Hepatocyte (in vitro differentiated cells): ENCODE data around the gene RPL41. TPM values are rescaled to one million over a fixed set of nuclear protein-coding genes. Genes with fewer than 3 reads are reported as not detected.
A peak's percentile ranks its signal among the peaks of the same experiment; 100 is the strongest.
"Not testable (repeated sequence)": the region's sequence is repeated elsewhere in the genome, so short reads cannot be mapped to it uniquely, and the experiment has no call there.

Experiments
- DNase-seq: peaks from one replicate; pipeline ENCODE4 v3.0.0-alpha.2; 2016; ENCODE audit warnings: low spot score
- H2AFZ ChIP-seq: fragments of 200-600 bp; sonication (generic); 2 replicates; pipeline ENCODE4 v1.6.0; 2016; ENCODE audit warnings: antibody characterized with exemption, mild to moderate bottlenecking
- H3K27ac ChIP-seq: fragments of 200-600 bp; sonication (generic); 2 replicates; pipeline ENCODE4 v1.5.1; 2016; ENCODE audit warnings: mild to moderate bottlenecking
- H3K27me3 ChIP-seq: fragments of 200-600 bp; sonication (generic); 2 replicates; pipeline ENCODE4 v1.6.1; 2016
- H3K36me3 ChIP-seq: fragments of 200-600 bp; sonication (generic); replicated peaks from 2 replicates; pipeline ENCODE4 v1.5.1; 2016; ENCODE audit warnings: low read depth; ENCODE audit not compliant: insufficient read depth
- H3K4me1 ChIP-seq: fragments of 200-600 bp; sonication (generic); 2 replicates; pipeline ENCODE4 v1.5.1; 2016; ENCODE audit warnings: mild to moderate bottlenecking, moderate library complexity; ENCODE audit not compliant: insufficient read depth
- H3K4me2 ChIP-seq: fragments of 200-600 bp; sonication (generic); 2 replicates; pipeline ENCODE4 v1.6.0; 2016
- H3K4me3 ChIP-seq: fragments of 200-600 bp; sonication (generic); 2 replicates; pipeline ENCODE4 v1.5.1; 2016; ENCODE audit warnings: mild to moderate bottlenecking
- H3K79me2 ChIP-seq: fragments of 200-600 bp; sonication (generic); 2 replicates; pipeline ENCODE4 v1.6.0; 2017; ENCODE audit warnings: mild to moderate bottlenecking
- H3K9me2 ChIP-seq: fragments of 200-600 bp; sonication (generic); replicated peaks from 2 replicates; pipeline ENCODE4 v1.6.0; 2017; ENCODE audit warnings: mild to moderate bottlenecking; ENCODE audit not compliant: insufficient read depth
- H3K9me3 ChIP-seq: fragments of 200-600 bp; sonication (generic); 2 replicates; pipeline ENCODE4 v1.5.1; 2016; ENCODE audit warnings: low read depth, mild to moderate bottlenecking
- H4K20me1 ChIP-seq: fragments of 200-600 bp; sonication (generic); 2 replicates; pipeline ENCODE4 v1.6.0; 2016; ENCODE audit warnings: mild to moderate bottlenecking; ENCODE audit not compliant: insufficient read depth, poor library complexity, severe bottlenecking
- EZH2 ChIP-seq: fragments of 200-600 bp; sonication (generic); IDR thresholded peaks from 2 replicates; pipeline ENCODE4 v1.6.1; 2016; ENCODE audit warnings: antibody characterized with exemption, mild to moderate bottlenecking, borderline replicate concordance
- EZH2phosphoT487 ChIP-seq: fragments of 200-600 bp; sonication (generic); IDR thresholded peaks from one replicate; pipeline ENCODE4 v1.6.1; 2018; ENCODE audit warnings: antibody characterized with exemption, mild to moderate bottlenecking, low read depth, moderate library complexity; ENCODE audit not compliant: unreplicated experiment, severe bottlenecking
- WGBS: methylation state at CpG from one replicate; pipeline ENCODE4 v1.1.6; 2016; ENCODE audit warnings: low lambda C conversion rate; ENCODE audit errors: missing lambda C conversion rate; 5-methylcytosine and 5-hydroxymethylcytosine counted together
- polyA plus RNA-seq: library from polyadenylated mRNA; unstranded; fragments of >200 nt; fragmentation: Nextera tagmentation; extraction: Ambion mirVana; gene quantifications from 2 replicates; pipeline ENCODE4 v1.2.1, GENCODE V29; 2016
- total RNA-seq: library from RNA; depleted of rRNA; stranded (reverse); fragments of >200 nt; gene quantifications from 2 replicates; pipeline ENCODE4 v1.2.3, GENCODE V29; 2014
- TF ChIP-seq, protein P1 (sequence below): fragments of 200-600 bp; sonication (generic); IDR thresholded peaks from 2 replicates; pipeline ENCODE4 v1.5.1; 2016; ENCODE audit warnings: antibody characterized with exemption, mild to moderate bottlenecking; ENCODE audit not compliant: poor library complexity

RPL41 gene
- total and polyA plus RNA-seq, 2 experiments from 2014 or later: 2,240 to 2,801 TPM

DNA sequence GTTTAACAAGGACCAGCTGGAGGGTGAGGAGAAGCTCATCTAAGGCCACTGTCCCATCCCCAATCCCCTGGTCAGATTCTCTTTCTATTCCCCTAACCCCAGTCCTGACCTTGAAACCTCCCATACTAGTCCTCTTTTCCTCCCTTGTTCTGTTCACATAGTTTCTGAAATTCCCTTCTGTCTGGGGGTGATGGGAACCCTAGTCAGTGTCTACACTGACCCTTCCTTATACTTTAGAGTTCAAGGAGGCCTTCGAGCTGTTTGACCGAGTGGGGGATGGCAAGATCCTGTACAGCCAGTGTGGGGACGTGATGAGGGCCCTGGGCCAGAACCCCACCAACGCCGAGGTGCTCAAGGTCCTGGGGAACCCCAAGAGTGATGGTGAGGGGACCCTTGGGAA, 38.4 kb downstream of the RPL41 start:
- peaks cover 25% of the 10 kb centered on the region for H3K4me1 ChIP-seq
- TF ChIP-seq, protein P1, sequence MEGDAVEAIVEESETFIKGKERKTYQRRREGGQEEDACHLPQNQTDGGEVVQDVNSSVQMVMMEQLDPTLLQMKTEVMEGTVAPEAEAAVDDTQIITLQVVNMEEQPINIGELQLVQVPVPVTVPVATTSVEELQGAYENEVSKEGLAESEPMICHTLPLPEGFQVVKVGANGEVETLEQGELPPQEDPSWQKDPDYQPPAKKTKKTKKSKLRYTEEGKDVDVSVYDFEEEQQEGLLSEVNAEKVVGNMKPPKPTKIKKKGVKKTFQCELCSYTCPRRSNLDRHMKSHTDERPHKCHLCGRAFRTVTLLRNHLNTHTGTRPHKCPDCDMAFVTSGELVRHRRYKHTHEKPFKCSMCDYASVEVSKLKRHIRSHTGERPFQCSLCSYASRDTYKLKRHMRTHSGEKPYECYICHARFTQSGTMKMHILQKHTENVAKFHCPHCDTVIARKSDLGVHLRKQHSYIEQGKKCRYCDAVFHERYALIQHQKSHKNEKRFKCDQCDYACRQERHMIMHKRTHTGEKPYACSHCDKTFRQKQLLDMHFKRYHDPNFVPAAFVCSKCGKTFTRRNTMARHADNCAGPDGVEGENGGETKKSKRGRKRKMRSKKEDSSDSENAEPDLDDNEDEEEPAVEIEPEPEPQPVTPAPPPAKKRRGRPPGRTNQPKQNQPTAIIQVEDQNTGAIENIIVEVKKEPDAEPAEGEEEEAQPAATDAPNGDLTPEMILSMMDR: no peak
- TF ChIP-seq EZH2 (no peak), EZH2phosphoT487 (no peak)
- peaks cover 8% of the 10 kb centered on the region for H4K20me1 ChIP-seq
- H3K79me2 ChIP-seq: peaks cover 34% of the 10 kb centered on the region
- H3K9me3 ChIP-seq: no peaks in the 10 kb centered on the region
- H2AFZ ChIP-seq: no peak overlapping the region
- no peak overlapping the region for H3K4me3 ChIP-seq
- no peak overlapping the region for H3K4me2 ChIP-seq
- no peak for DNase-seq
- H3K27ac ChIP-seq: no peak overlapping the region
- H3K27me3 ChIP-seq: no peaks in the 10 kb centered on the region
- no peaks in the 10 kb centered on the region for H3K36me3 ChIP-seq
- 96% methylated on average over 5 of the region's 5 CpGs for WGBS
- no peaks in the 10 kb centered on the region for H3K9me2 ChIP-seq

DNA sequence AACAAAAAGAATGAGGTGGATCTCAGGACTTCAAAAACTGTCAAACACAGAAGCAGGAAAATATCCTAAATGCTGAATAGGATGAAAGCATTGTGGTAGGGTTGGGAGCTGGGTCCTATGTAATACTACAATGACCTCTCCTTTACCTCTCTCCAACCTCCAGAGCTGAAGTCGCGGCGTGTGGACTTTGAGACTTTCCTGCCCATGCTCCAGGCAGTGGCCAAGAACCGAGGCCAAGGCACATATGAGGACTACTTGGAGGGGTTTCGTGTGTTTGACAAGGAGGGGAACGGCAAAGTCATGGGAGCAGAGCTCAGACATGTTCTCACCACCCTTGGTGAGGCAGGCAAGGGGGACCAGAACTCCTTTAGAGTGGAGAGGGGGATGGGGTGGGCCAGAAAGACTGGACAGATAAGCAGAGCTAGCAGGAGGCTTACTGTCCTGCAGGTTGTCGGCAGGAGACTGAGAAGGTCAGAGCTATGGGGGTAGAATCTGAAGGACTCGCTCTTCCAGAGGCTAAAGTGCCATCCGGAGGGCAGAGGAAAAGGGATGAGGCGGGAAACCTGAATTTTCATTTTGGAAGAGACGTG, 38.9 kb downstream of the RPL41 start:
- TF ChIP-seq, protein P1: no peak
- no peak for TF ChIP-seq EZH2
- TF ChIP-seq EZH2phosphoT487: no peak
- Histone ChIP-seq H3K79me2 (peaks cover 40% of the 10 kb centered on the region), H3K9me3 (no peaks in the 10 kb centered on the region), H3K4me3 (no peak overlapping the region), H2AFZ (no peak overlapping the region), H3K27ac (no peak overlapping the region), H3K4me2 (no peak overlapping the region), H3K4me1 (peaks cover 30% of the 10 kb centered on the region), H3K27me3 (no peaks in the 10 kb centered on the region), H3K36me3 (no peaks in the 10 kb centered on the region), H3K9me2 (no peaks in the 10 kb centered on the region), H4K20me1 (peaks cover 13% of the 10 kb centered on the region)
- no peak for DNase-seq
- WGBS: 87% methylated on average over 11 of the region's 11 CpGs

DNA sequence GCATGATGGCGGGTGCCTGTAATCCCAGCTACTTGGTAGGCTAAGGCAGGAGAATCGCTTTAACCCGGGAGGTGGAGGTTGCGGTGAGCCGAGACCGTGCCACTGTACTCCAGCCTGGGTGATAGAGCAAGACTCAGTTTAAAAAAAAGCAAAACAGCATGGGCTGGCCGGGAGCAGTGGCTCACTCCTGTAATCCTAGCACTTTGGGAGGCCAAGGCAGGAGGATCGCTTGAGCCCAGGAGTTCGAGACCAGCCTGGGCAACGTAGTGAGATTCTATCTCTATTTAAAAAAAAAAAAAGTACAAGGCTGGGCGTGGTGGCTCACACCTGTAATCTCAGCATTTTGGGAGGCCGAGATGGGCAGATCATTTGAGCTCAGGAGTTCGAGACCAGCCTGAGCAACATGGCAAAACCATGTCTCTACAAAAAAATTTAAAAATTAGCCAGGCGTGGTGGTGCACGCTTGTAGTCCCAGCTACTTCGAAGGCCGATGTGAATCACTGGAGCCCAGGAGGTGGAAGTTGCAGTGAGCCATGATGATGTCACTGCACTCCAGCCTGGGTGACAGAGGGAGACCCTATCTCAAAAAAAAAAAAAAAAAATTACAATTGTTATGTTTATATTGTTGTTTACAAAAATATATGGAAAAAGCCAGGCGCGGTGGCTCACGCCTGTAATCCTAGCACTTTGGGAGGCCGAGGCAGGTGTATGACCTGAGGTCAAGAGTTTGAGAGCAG, 40.2 kb downstream of the RPL41 start:
- H3K27me3 ChIP-seq, H3K9me3 ChIP-seq, DNase-seq, H3K9me2 ChIP-seq, H3K36me3 ChIP-seq: not testable (repeated sequence)
- H4K20me1 ChIP-seq: peaks cover 25% of the 10 kb centered on the region
- H3K4me1 ChIP-seq: peaks cover 38% of the 10 kb centered on the region
- peak overlapping the region; percentile 88 for H3K4me2 ChIP-seq
- peak overlapping the region; percentile 39 for H2AFZ ChIP-seq
- 92% methylated on average over 21 of the region's 21 CpGs for WGBS
- H3K79me2 ChIP-seq: peaks cover 50% of the 10 kb centered on the region
- H3K4me3 ChIP-seq: peak overlapping the region; percentile 11
- H3K27ac ChIP-seq: peak overlapping the region; percentile 99
